Stomach (tissue), 4 donors: ENCODE measurements around the gene DOCK1.

Source experiments
- EP300 ChIP-seq: sonication (generic); formaldehyde crosslinking; IDR thresholded peaks from one replicate; pipeline ENCODE4 v1.6.1; 2017; ENCODE audit warnings: antibody characterized with exemption
- POLR2A ChIP-seq, 4 donors: fragments of 450-650 bp; IDR thresholded peaks; one replicate each; pipeline ENCODE4 v1.6.1; 2016; ENCODE audit warnings: antibody characterized with exemption in 4 of 4, control low read depth in 2 of 4, mild to moderate bottlenecking in 1 of 4, moderate library complexity in 1 of 4
- POLR2AphosphoS5 ChIP-seq, 3 donors: sonication (generic); formaldehyde crosslinking; IDR thresholded peaks; one replicate each; pipeline ENCODE4 v1.6.1; 2016; ENCODE audit warnings: antibody characterized with exemption in 3 of 3
- TF ChIP-seq, protein P1 (sequence below), 7 experiments: fragments of 450-650 bp in 4 of 7; fragments of 200-600 bp in 3 of 7; sonication (generic) in 3 of 7; IDR thresholded peaks; one replicate each; pipeline ENCODE4 v1.5.1; 2016 to 2019; ENCODE audit warnings: antibody characterized with exemption in 7 of 7, control low read depth in 2 of 7, mild to moderate bottlenecking in 1 of 7

DNA sequence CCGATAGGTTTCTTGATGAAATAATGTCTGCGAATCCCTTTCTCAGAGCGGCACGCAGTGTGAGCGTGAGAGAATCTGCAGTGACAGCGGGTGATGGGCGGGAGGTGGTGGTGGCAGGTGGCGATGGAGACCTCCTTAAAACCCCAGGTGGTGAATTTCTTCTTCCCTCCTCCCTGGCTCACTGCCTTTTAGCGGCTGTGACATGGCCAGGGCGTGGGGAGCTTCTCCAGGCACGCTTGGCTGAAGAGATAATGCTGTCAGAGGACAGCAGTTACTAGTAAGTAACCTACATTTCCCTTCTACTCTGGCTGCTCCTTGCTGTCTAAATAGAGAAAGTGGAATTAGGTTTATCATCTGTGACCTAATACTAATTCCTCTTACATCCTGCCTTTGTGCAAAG lies 432.6 kb downstream of the DOCK1 start:
- TF ChIP-seq POLR2A (IDR thresholded peaks at IDR 0.05): no peak
- TF ChIP-seq, protein P1, sequence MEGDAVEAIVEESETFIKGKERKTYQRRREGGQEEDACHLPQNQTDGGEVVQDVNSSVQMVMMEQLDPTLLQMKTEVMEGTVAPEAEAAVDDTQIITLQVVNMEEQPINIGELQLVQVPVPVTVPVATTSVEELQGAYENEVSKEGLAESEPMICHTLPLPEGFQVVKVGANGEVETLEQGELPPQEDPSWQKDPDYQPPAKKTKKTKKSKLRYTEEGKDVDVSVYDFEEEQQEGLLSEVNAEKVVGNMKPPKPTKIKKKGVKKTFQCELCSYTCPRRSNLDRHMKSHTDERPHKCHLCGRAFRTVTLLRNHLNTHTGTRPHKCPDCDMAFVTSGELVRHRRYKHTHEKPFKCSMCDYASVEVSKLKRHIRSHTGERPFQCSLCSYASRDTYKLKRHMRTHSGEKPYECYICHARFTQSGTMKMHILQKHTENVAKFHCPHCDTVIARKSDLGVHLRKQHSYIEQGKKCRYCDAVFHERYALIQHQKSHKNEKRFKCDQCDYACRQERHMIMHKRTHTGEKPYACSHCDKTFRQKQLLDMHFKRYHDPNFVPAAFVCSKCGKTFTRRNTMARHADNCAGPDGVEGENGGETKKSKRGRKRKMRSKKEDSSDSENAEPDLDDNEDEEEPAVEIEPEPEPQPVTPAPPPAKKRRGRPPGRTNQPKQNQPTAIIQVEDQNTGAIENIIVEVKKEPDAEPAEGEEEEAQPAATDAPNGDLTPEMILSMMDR (IDR thresholded peaks at IDR 0.05): no peak
- no peak for TF ChIP-seq EP300
- no peak for TF ChIP-seq POLR2AphosphoS5 (IDR thresholded peaks at IDR 0.05)
